Measurements from ENCODE around the gene ABCD1.
"Not testable (repeated sequence)": the region's sequence is repeated elsewhere in the genome, so short reads cannot be mapped to it uniquely, and the experiment has no call there.

The ABCD1 gene

DNA sequence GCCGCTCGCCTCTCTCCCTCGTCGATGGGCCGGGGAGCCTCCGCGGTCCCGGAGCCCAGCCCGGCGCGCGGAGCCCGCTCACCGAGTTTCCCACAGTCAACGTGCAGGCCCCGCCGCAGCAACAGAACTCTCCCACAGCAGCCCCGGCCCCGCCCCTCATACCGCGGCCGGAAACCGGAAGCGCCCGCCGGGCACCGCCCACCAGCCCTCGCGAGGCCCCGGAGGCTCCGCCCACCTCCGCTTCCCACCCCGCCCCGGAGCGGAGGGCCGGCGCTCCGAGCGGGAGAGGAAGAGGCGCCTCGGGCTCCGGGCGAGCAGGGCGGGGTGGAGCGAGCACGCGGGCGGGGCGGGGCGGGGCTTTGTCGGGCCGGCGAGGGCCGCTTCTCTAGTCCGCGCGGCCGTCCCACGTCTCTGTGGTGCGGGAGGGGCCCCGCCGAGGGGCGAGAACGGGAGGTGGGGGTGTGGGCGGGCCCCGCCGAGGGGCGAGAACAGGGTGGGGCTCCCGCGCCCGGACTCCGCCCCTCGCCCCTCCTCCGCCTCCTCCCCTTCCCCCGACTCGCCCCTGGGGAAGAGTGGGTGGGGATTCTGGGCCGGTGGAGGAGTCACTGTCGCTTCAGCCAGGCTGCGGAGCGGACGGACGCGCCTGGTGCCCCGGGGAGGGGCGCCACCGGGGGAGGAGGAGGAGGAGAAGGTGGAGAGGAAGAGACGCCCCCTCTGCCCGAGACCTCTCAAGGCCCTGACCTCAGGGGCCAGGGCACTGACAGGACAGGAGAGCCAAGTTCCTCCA is at the start of gene ABCD1, which contains the start of gene BCAP31:
Gene ABCD1, plus strand, starts transcription at position 605 of the 787 bp plus-strand sequence. CDS start 411 bp downstream, outside the sequence.
Gene BCAP31, minus strand, starts transcription at position 136 of the 787 bp plus-strand sequence. CDS start 1,143 bp downstream, outside the sequence.
- DNase-seq (ENCODE audit: low read depth) = peak; percentile 69

- no peak for DNase-seq (ENCODE audit: low read depth)
Measured at GRCh38 chrX:153681175-153681574, 43.5 kb upstream of the ABCD1 start.

GRCh38 chrX:153683486-153683885 is 41.2 kb upstream of the ABCD1 start:
- DNase-seq (ENCODE audit: low read depth) = not testable (repeated sequence)

DNA sequence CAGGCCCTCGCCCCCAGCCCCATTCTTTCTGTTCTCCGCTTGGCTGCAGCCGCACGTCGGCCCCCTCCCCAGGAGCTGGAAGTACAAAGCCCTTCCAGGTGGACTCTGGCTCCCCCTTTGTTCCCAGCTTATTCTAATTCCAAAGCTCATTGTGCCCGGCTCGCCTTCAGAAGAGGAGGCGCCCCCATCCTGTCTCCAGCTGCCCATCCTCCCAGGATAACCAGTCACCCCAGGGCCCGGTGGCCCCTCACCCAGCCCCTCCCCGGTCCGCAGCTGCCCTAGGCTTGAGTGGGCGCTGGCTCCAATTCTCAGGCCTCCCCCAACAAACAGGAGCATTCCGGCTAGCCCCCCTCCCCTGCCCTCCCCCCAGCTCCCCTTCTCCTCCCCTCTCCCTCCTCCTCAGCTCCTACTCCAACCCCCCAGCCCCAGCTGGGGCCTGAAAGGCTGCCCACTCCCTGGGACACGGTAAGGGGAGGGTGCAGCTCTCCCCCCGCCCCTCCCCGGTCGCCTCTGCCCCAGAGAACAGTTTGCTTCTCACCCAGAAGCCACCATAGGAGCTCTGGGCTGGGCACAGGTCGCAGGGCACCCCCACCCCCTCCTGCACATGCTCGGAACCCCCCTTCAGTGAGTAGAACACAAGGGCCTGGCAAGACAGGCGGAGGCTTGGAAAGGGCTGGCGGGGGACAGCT is 40.0 kb upstream of the ABCD1 start:
- no peak for DNase-seq (ENCODE audit: low read depth)

DNA sequence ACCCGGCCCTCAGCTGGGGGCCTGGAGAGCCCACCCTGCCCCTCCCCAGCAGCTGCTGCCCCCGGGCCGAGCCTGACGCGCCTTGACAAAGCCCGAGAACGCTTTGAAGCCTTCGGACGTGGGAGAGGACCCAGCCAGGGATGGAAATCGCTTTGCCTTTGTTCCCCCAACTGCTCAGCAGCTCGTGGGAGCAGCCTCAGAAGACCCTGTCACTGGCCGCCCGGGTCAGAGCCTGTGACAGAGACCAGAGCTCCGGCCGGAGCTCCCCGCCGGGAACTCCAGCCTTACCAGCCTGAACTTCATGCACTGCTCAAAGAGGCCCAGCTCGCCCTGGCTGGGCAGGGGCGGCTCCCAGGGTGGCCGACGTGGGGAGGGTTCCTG is 39.5 kb upstream of the ABCD1 start:
- DNase-seq (ENCODE audit: low read depth) = no peak

DNA sequence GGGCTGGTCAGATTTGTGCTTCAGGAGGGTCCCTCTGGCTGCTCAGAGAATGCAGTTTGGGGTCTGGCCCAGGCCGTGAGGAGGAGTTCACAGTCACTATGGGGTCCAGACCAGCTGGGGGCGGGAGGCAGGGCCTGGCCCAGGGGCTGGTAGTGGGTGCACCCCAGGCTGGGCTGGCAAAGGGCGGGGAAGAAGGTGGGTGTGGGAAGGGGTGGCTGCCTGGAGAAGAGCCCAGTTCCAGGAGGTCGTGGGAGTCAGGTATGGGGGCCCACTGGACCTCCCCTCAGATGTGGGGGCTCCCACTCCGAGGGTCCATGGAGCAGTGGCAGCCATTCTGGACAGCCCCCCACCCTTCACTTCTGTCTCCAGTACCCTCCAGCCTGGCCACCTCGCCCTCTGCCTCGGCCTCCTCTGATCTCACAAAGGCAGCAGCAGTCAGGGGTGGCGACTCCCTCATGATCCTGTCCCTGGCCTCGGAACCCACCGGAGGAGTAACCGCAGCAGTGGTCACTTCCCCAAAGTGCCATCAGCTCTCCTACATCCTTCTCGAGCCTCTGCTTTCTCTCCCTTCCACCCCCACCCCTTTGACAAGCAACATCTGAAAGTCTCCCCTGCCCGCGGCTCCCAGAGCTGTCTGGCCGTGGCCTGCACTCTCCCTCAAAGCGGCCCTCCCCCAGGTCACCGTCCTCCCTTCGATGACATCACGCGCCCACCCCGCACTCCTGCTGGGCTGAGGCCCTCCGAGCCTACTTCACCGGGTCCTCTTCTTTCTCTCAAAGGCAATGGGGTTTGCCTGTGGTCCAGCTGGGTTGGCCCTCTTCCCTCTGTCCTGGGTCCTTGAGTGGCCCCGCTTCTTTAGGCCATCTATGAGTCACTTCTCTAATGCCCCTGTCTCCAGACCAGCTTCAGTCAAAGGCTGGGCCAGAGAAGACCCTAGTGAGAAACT is 38.6 kb upstream of the ABCD1 start:
- DNase-seq (ENCODE audit: low read depth) = no peak

GRCh38 chrX:153686711-153687110 is 37.9 kb upstream of the ABCD1 start:
- no peak for DNase-seq (ENCODE audit: low read depth)

- DNase-seq (ENCODE audit: low read depth) = no peak
Measured at GRCh38 chrX:153687121-153688039, 37.3 kb upstream of the ABCD1 start, which contains the start of gene SLC6A8. TSS of gene SLC6A8 (plus strand) at chrX:153687926. CDS start at chrX:153688575, 649 bp downstream.

DNA sequence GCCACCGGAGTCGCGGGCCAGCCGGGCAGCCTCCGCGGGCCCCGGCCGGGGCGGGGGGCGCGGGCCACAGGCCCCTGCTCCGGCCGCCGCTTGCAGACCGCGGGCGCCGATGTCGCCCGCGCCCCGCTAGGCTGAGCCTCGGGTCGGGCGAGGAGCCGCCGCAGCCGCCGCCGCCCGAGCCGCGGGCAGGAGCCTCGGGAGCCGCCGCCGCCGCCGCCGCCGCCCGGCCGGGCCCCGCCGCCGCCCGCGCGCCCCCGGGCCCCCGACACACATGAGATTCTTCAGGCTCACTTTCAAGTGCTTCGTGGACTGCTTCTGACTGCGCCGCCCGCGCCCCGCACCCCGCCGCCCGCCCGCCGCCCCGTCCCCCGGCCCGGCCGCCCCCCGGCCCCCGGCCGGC is 36.6 kb upstream of the ABCD1 start:
- DNase-seq (ENCODE audit: low read depth) = no peak

- DNase-seq (ENCODE audit: low read depth) = no peak
Measured at GRCh38 chrX:153688506-153688905, 36.1 kb upstream of the ABCD1 start.

GRCh38 chrX:153688911-153689590 is 35.6 kb upstream of the ABCD1 start:
- no peak for DNase-seq (ENCODE audit: low read depth)

DNA sequence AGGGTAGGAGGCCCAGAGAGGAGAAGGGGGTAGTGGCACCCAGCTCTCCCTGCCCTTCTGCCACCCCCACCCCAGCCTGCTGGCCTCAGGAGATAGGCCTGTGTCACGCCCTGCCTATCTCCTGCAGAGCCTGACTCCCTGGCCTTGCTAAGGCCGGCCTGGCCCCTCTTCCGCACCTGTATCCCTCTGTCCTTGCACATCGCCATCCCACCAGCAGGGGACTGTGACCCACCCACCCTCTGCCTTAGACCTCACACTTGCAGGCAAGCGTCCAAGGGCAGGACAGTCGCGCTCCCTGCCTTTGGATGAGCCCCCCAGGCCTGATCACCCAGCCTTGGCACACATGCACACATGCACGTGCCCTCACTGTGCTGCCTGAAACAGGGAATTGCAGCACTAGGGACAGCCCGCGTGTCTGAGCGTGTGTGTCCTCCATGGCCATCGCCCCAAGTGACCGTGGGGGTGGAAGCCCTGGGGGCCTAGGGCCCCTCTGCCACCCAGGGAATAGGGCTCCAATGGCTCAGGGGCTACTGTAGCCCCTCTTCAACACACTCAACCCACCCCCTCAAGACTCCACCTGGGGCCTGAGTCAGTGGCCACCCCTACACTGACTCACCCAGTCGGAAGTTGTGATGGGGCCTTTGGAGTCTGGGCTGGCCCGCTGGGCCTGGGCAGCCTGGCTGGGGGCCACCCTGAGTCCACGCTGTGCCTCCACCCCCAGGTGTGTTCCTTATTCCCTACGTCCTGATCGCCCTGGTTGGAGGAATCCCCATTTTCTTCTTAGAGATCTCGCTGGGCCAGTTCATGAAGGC is 34.8 kb upstream of the ABCD1 start:
- no peak for DNase-seq (ENCODE audit: low read depth)

DNA sequence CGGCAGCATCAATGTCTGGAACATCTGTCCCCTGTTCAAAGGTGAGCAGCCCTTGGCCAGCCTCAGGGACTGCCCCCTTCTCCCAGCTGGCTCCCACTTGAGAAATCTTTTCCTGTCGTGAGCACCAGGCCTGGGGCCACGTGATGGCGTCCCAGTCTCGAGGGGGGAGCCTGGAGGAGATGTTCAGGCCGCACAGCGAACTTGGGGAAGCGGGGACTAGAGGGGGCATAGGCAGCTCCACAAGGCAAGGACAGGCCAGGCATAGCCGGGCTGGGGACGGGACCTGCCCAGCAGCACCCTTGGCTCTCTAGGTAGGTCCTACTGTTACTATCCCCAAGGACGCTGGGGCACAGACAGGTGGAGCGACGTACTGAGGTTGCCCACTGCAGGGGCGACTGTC is 34.2 kb upstream of the ABCD1 start:
- DNase-seq (ENCODE audit: low read depth) = no peak

DNA sequence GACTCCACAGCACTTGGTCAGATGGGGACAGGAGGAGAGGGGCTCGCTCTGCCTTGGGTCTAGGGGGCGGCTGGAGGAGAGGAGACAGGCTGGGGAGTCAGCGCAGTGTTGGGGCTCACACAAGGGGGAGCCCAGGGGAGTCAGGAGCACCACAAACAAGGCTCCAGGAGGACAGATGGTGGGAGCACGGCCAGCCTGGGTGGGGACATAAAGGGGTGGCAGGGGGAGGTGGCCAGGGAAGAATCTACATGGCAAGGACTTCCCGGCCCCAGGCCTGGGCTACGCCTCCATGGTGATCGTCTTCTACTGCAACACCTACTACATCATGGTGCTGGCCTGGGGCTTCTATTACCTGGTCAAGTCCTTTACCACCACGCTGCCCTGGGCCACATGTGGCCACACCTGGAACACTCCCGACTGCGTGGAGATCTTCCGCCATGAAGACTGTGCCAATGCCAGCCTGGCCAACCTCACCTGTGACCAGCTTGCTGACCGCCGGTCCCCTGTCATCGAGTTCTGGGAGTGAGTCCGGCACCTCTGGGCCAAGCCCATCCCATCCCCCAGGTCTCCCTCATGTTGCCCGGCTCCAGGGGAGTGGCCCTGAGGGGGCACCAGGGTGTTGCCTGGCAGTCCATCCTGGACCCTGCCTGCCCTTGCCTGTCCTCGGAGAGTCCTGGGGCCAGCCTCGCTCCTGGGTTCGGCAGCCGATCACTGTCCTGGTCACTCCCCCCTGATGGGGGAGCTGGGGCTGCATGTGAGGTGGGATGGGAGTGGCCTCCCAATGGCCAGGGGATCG is 33.4 kb upstream of the ABCD1 start:
- not testable (repeated sequence) for DNase-seq (ENCODE audit: low read depth)

- DNase-seq (ENCODE audit: low read depth) = no peak
Measured at GRCh38 chrX:153692003-153692402, 32.7 kb upstream of the ABCD1 start.

GRCh38 chrX:153692611-153693156 is 32.0 kb upstream of the ABCD1 start:
- DNase-seq (ENCODE audit: low read depth) = no peak

- DNase-seq (ENCODE audit: low read depth) = no peak
Measured at GRCh38 chrX:153693216-153694086, 31.2 kb upstream of the ABCD1 start.

Data from stimulated activated CD8-positive, alpha-beta memory T cell treated with anti-CD3 and anti-CD28 coated beads, Interleukin-15, amount 100 ng/mL, for 1 hour (primary cell).